Activated CD8-positive, alpha-beta T cell treated with anti-CD3 and anti-CD28 coated beads for 36 hours (primary cell): ENCODE measurements around the gene LRRFIP2. TPM values are rescaled to one million over a fixed set of nuclear protein-coding genes. Genes with fewer than 3 reads are reported as not detected.

ENCODE experiments used
- ATAC-seq: fragments of 200-7000 bp; cut with Tn5 transposase; one replicate; pipeline ENCODE4 v1.10.0; 2021; ENCODE audit warnings: mild to moderate bottlenecking, moderate library complexity
- CTCF ChIA-PET: fragments of 350-600 bp; sonication (Branson Sonifier 250); formaldehyde crosslinking; loops from one replicate; lab custom pipeline; 2021; ENCODE audit warnings: antibody characterized with exemption; lab: Charles Lee
- POLR2A ChIA-PET: fragments of 350-600 bp; sonication (Branson Sonifier 250); formaldehyde crosslinking; loops from one replicate; lab custom pipeline; 2021; ENCODE audit warnings: antibody characterized with exemption; lab: Charles Lee
- DNase-seq: peaks from one replicate; pipeline ENCODE4 v3.0.0-alpha.2; 2020
- H3K27ac Mint-ChIP-seq: one replicate; pipeline ENCODE4 v1.8.0; 2021; ENCODE audit warnings: mild to moderate bottlenecking, mixed read lengths
- H3K27me3 Mint-ChIP-seq: one replicate; pipeline ENCODE4 v1.8.0; 2021; ENCODE audit warnings: mixed read lengths
- H3K36me3 Mint-ChIP-seq: one replicate; pipeline ENCODE4 v1.8.0; 2021; ENCODE audit warnings: low read depth, mixed read lengths
- H3K4me1 Mint-ChIP-seq: one replicate; pipeline ENCODE4 v1.8.0; 2021; ENCODE audit warnings: low read depth, mixed read lengths
- H3K4me3 Mint-ChIP-seq: one replicate; pipeline ENCODE4 v1.8.0; 2021; ENCODE audit warnings: mild to moderate bottlenecking, moderate library complexity, mixed read lengths
- H3K9me3 Mint-ChIP-seq: one replicate; pipeline ENCODE4 v1.8.0; 2021; ENCODE audit warnings: mixed read lengths
- intact Hi-C: fragments of 100-400 bp; cut with micrococcal nuclease; formaldehyde crosslinking; loops from one replicate; pipeline ENCODE4 v1.10.0; 2022
- total RNA-seq, 2 experiments: library from RNA; stranded (reverse); gene quantifications; one replicate each; pipeline ENCODE4 v1.2.3, GENCODE V29; 2021
- TF ChIP-seq, protein P1 (sequence below): fragments of 200-600 bp; IDR thresholded peaks from one replicate; pipeline ENCODE4 v1.8.0; 2022; ENCODE audit warnings: antibody characterized with exemption, mild to moderate bottlenecking

The LRRFIP2 gene
- total RNA-seq, 2 experiments from 2014 or later, result 18.7 to 23.1 TPM

DNA sequence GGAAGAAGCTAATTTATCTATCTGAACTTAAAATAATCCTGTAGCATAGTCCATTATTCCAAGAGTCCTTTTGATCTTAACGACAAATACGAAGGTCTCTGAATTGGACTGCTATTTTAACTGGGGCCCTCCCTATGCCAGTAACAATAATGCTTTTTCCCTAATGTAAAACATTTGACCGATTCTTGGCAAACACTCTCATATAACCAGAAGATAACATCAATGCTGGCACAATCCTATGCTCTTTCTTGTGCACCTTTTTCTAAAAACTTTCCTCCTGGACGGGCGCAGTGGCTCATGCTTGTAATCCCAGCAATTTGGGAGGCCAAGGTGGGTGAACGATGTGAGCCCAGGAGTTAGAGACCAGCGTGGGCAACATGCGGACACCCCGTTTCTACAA is 3.9 kb downstream of the LRRFIP2 start:
- H3K36me3 Mint-ChIP-seq, result peaks cover 6% of the 10 kb centered on the region
- ATAC-seq, result no peak
- no peak overlapping the region for H3K4me3 Mint-ChIP-seq

GRCh38 chr3:37170060-37170459 is 4.3 kb downstream of the LRRFIP2 start:
- no peak overlapping the region for H3K4me3 Mint-ChIP-seq
- peaks cover 27% of the 10 kb centered on the region for H3K4me1 Mint-ChIP-seq
- H3K27me3 Mint-ChIP-seq, result no peaks in the 10 kb centered on the region
- no peak for ATAC-seq
- peaks cover 6% of the 10 kb centered on the region for H3K36me3 Mint-ChIP-seq
- no peak for DNase-seq
- H3K27ac Mint-ChIP-seq, result no peak overlapping the region
- POLR2A ChIA-PET, result no interaction called here
- intact Hi-C loops, result no loop called here
- H3K9me3 Mint-ChIP-seq, result no peaks in the 10 kb centered on the region
- TF ChIP-seq, protein P1, sequence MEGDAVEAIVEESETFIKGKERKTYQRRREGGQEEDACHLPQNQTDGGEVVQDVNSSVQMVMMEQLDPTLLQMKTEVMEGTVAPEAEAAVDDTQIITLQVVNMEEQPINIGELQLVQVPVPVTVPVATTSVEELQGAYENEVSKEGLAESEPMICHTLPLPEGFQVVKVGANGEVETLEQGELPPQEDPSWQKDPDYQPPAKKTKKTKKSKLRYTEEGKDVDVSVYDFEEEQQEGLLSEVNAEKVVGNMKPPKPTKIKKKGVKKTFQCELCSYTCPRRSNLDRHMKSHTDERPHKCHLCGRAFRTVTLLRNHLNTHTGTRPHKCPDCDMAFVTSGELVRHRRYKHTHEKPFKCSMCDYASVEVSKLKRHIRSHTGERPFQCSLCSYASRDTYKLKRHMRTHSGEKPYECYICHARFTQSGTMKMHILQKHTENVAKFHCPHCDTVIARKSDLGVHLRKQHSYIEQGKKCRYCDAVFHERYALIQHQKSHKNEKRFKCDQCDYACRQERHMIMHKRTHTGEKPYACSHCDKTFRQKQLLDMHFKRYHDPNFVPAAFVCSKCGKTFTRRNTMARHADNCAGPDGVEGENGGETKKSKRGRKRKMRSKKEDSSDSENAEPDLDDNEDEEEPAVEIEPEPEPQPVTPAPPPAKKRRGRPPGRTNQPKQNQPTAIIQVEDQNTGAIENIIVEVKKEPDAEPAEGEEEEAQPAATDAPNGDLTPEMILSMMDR, result no peak
- CTCF ChIA-PET, result no interaction called here

More for the DNA sequence above, 3.9 kb downstream of the LRRFIP2 start:
- no peak for DNase-seq
- H3K27ac Mint-ChIP-seq, result no peak overlapping the region
- POLR2A ChIA-PET, result no interaction called here
- peaks cover 30% of the 10 kb centered on the region for H3K4me1 Mint-ChIP-seq
- no peaks in the 10 kb centered on the region for H3K27me3 Mint-ChIP-seq
- intact Hi-C loops, result no loop called here
- CTCF ChIA-PET, result no interaction called here
- H3K9me3 Mint-ChIP-seq, result no peaks in the 10 kb centered on the region
- TF ChIP-seq, protein P1, result no peak

- H3K27ac Mint-ChIP-seq, result no peak overlapping the region
- intact Hi-C loops, result no loop called here
- H3K4me1 Mint-ChIP-seq, result peaks cover 22% of the 10 kb centered on the region
- H3K4me3 Mint-ChIP-seq, result no peak overlapping the region
- no peaks in the 10 kb centered on the region for H3K27me3 Mint-ChIP-seq
- POLR2A ChIA-PET, result no interaction called here
- CTCF ChIA-PET, result no interaction called here
- DNase-seq, result no peak
- TF ChIP-seq, protein P1, result no peak
- no peaks in the 10 kb centered on the region for H3K9me3 Mint-ChIP-seq
- peaks cover 6% of the 10 kb centered on the region for H3K36me3 Mint-ChIP-seq
- no peak for ATAC-seq
Observed at GRCh38 chr3:37168896-37169295, 5.5 kb downstream of the LRRFIP2 start.

DNA sequence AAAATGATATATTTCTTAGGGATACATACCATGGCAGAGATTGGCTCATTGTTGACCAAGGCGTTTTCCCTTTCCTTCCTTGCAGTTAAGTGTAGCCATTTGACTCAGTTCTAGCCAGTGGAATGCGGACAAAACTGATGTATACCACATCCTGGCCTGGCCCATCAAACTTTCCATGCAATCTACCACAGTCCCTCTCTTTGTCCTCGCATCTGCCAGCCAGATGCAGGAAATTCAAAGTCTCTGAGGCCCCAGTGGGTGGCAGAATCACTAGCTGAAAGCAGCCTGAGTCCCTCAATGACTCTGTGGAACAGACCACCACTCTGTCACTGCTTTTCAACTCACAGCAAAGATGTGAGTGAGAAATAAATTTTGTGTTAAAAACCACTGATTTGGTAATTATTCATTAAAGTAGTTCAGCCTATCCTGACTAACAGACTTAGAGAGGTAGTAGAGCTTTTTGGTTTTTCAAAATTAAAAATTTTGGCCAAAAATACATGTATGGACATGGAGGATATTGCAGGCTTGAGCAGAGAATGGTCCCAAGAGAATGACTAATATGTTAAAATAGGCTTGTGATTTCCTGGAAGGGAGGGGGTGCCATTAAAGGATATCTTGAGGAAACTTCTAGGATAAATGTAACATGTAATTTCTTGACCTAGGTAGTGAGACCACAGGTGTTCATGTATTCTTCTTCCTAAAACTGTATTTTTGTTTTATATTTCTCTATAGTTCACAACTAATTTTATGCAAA is 10.9 kb downstream of the LRRFIP2 start:
- Mint-ChIP-seq H3K36me3 (peaks cover 14% of the 10 kb centered on the region), H3K4me3 (no peak overlapping the region), H3K27me3 (no peaks in the 10 kb centered on the region), H3K27ac (peak overlapping the region; percentile 86), H3K4me1 (peaks cover 37% of the 10 kb centered on the region), H3K9me3 (no peaks in the 10 kb centered on the region)
- intact Hi-C loops, result no loop called here
- CTCF ChIA-PET, result interaction anchor here (0.9 to 1.3 kb wide), 3 partner anchors 10 to 71 kb away, joined by 3 to 5 read pairs (median 3); partner anchors contain the start of gene LRRFIP2
- POLR2A ChIA-PET, result interaction anchor here (1.3 kb wide), 1 partner anchor 49 kb away, joined by 3 read pairs; no protein-coding TSS in a partner anchor
- ATAC-seq, result peak; percentile 82
- TF ChIP-seq, protein P1, result no peak
- DNase-seq, result peak; percentile 67
